Neural cell (in vitro differentiated cells): Measurements from ENCODE around the gene C5AR1. TPM values are rescaled to one million over a fixed set of nuclear protein-coding genes. Genes with fewer than 3 reads are reported as not detected.

Experiments used
- H2AFZ ChIP-seq: fragments of 200-600, 300-800 bp; sonication (generic), shearing (Covaris generic); 2 replicates; pipeline ENCODE4 v1.6.0; 2014; ENCODE audit warnings: low read depth, mild to moderate bottlenecking, antibody characterized with exemption, low read length, moderate library complexity
- H3F3A ChIP-seq: fragments of 200-600 bp; shearing (Covaris generic); 2 replicates; pipeline ENCODE4 v1.6.1; 2016; ENCODE audit warnings: mild to moderate bottlenecking, moderate library complexity, mixed read lengths, antibody characterized with exemption, low read length; ENCODE audit not compliant: insufficient read depth, poor library complexity, severe bottlenecking
- H3K27ac ChIP-seq: fragments of 200-600, 300-800 bp; sonication (generic), shearing (Covaris generic); 2 replicates; pipeline ENCODE4 v1.5.1; 2014; ENCODE audit warnings: mild to moderate bottlenecking, low read length, moderate library complexity
- H3K27me3 ChIP-seq: fragments of 300-800, 200-600 bp; sonication (generic), shearing (Covaris generic); 2 replicates; pipeline ENCODE4 v1.6.0; 2014; ENCODE audit warnings: mild to moderate bottlenecking, low read depth, low read length, moderate library complexity; ENCODE audit not compliant: insufficient read depth
- H3K36me3 ChIP-seq: fragments of 300-800, 200-600 bp; sonication (generic), shearing (Covaris generic); 2 replicates; pipeline ENCODE4 v1.5.1; 2014; ENCODE audit warnings: mild to moderate bottlenecking, antibody characterized with exemption, low read length, moderate library complexity; ENCODE audit not compliant: insufficient read depth
- H3K4me2 ChIP-seq: fragments of 300-800, 200-600 bp; sonication (generic), shearing (Covaris generic); 2 replicates; pipeline ENCODE4 v1.6.0; 2014; ENCODE audit warnings: mild to moderate bottlenecking, low read length
- H3K4me3 ChIP-seq: fragments of 300-800, 200-600 bp; sonication (generic), shearing (Covaris generic); 2 replicates; pipeline ENCODE4 v1.5.1; 2014; ENCODE audit warnings: mild to moderate bottlenecking, low read length, moderate library complexity
- H3K79me2 ChIP-seq: fragments of 200-600 bp; shearing (Covaris generic); replicated peaks from 2 replicates; pipeline ENCODE4 v1.6.0; 2014; ENCODE audit warnings: mild to moderate bottlenecking, low read length, moderate library complexity; ENCODE audit not compliant: insufficient read depth
- H3K9ac ChIP-seq: fragments of 300-800, 200-600 bp; sonication (generic), shearing (Covaris generic); 2 replicates; pipeline ENCODE4 v1.6.1; 2016; ENCODE audit warnings: mild to moderate bottlenecking, low read length, mixed read lengths
- H3K9me2 ChIP-seq: fragments of 200-600 bp; shearing (Covaris generic); 2 replicates; pipeline ENCODE4 v1.6.1; 2016; ENCODE audit warnings: mild to moderate bottlenecking, low read length, mixed read lengths; ENCODE audit not compliant: insufficient read depth
- H3K9me3 ChIP-seq: fragments of 200-600, 300-800 bp; sonication (generic), shearing (Covaris generic); 2 replicates; pipeline ENCODE4 v1.6.1; 2016; ENCODE audit warnings: mild to moderate bottlenecking, mixed run types, low read length, moderate library complexity, mixed read lengths
- H4K20me1 ChIP-seq: fragments of 200-600 bp; shearing (Covaris generic); 2 replicates; pipeline ENCODE4 v1.6.1; 2016; ENCODE audit warnings: mild to moderate bottlenecking, mixed run types; ENCODE audit not compliant: insufficient read depth
- EZH2 ChIP-seq: fragments of 200-600, 300-800 bp; shearing (Covaris generic), sonication (generic); IDR thresholded peaks from 2 replicates; pipeline ENCODE4 v1.6.1; 2014; ENCODE audit warnings: antibody characterized with exemption, low read length, borderline replicate concordance, mild to moderate bottlenecking; ENCODE audit not compliant: insufficient read depth, poor library complexity, severe bottlenecking
- MXI1 ChIP-seq: fragments of 450-650 bp; conservative IDR thresholded peaks from 2 replicates; pipeline ENCODE4 v1.6.1; 2014; ENCODE audit warnings: antibody characterized with exemption, mild to moderate bottlenecking; ENCODE audit not compliant: poor library complexity, severe bottlenecking
- POLR2AphosphoS5 ChIP-seq: IDR thresholded peaks from 2 replicates; pipeline ENCODE4 v1.6.1; 2012
- RAD21 ChIP-seq: fragments of 450-650 bp; conservative IDR thresholded peaks from 2 replicates; pipeline ENCODE4 v1.6.1; 2014; ENCODE audit warnings: antibody characterized with exemption, mild to moderate bottlenecking, moderate library complexity
- SMC3 ChIP-seq: fragments of 450-650 bp; conservative IDR thresholded peaks from 2 replicates; pipeline ENCODE4 v1.6.1; 2014; ENCODE audit warnings: antibody characterized with exemption, mild to moderate bottlenecking, moderate library complexity; ENCODE audit not compliant: poor library complexity
- TAF1 ChIP-seq: IDR thresholded peaks from 2 replicates; pipeline ENCODE4 v1.6.1; 2012; ENCODE audit warnings: low read depth
- polyA plus RNA-seq: library from polyadenylated mRNA; depleted of rRNA; stranded (reverse); fragments of >200 nt; gene quantifications from 2 replicates; pipeline ENCODE4 v1.2.3, GENCODE V29; 2014
- TF ChIP-seq, protein P1 (sequence below): IDR thresholded peaks from 2 replicates; pipeline ENCODE4 v1.6.1; 2012; ENCODE audit warnings: borderline replicate concordance
- TF ChIP-seq, protein P2 (sequence below): fragments of 450-650 bp; IDR thresholded peaks from 2 replicates; pipeline ENCODE4 v1.5.1; 2014; ENCODE audit warnings: antibody characterized with exemption, mild to moderate bottlenecking, moderate library complexity; ENCODE audit not compliant: poor library complexity, severe bottlenecking

C5AR1 gene
- polyA plus RNA-seq, 1 donor from 2014 or later, result not detected

DNA sequence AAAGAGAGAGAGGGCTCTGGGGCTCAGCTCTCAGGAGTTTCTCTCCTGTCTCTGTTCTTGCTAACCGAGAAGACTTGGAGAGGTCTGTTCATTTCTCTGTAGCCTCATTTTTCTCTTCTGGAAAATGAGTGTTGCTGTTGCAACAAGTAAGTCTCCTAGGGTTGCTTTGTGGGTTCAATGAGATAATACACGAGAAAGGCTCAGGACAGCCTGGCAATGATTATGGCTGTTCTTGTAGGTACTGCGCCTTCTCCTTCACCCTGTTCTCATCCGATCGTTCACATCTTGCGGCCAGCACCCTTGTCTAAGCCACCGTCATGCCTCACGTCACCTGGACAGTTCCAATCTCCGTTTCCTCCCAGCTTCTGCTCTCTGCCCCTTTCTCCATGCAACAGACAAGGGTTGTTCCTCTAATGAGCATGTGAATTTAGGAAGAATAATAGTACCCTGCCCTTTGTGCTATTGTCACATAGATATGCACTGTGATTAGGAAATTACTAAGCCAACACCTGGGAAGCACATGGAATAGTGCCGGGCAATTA is 4.2 kb downstream of the C5AR1 start (continued):
- no peak for TF ChIP-seq MXI1
- no peak for TF ChIP-seq RAD21

DNA sequence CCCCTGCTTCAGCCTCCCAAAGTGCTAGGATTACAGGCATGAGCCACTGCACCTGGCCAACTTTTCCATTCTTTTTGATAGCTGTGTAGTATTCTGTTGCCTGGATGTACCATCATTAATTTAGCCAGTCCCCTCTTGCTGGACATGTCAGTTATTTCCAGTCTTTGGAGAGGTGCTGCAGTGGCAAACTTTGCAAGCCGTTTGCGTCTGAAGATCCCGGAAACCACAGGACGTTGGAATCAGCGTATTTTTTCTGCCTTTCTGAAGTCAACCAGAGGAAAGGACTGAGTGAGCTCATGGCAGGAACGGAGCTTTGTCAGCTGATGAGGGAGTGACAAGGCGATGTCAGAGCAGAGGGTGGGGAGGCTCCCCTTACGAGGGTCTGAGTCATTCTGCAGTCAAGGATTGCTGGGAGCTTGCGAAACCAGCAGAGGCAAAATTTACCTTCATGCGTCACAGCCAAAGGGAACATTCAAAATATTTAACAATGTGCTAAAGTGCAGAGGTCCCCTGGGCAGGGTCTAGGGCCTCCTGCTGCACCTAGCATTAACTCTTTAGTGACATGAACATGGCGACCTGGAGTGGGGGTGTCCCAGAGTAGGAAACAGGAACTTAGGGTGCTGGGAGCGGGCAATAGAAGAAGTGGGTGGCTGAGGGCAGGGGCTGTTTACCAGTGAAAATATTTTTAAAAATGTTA is 5.6 kb downstream of the C5AR1 start:
- no peak overlapping the region for H2AFZ ChIP-seq

DNA sequence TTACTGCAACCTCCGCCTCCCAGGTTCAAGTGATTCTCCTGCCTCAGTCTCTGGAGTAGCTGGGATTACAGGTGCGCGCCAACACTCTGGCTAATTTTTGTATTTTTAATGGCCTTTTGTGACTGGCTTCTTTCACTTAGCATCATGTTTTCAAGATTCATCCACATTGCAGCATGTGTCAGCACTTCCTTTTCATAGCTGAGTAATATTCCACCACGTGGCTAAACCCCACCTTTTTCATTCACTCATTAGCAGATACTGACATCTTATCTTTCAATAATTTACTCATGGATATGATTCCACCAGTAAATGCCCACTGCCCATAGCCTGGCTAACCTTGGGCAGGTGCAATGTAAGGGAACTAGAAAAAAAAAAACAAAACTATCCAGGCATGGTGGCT is 6.9 kb downstream of the C5AR1 start:
- Histone ChIP-seq H3K4me3 (no peak overlapping the region), H3K27ac (no peak overlapping the region), H3F3A (no peaks in the 10 kb centered on the region), H3K9ac (no peak overlapping the region), H4K20me1 (no peaks in the 10 kb centered on the region), H3K36me3 (no peaks in the 10 kb centered on the region), H3K9me3 (no peaks in the 10 kb centered on the region), H3K4me2 (no peak overlapping the region), H2AFZ (no peak overlapping the region), H3K9me2 (no peaks in the 10 kb centered on the region), H3K27me3 (no peaks in the 10 kb centered on the region), H3K79me2 (no peaks in the 10 kb centered on the region)
- TF ChIP-seq MXI1 (no peak), TAF1 (no peak), EZH2 (no peak), POLR2AphosphoS5 (no peak), SMC3 (no peak), RAD21 (no peak)
- TF ChIP-seq, protein P1, sequence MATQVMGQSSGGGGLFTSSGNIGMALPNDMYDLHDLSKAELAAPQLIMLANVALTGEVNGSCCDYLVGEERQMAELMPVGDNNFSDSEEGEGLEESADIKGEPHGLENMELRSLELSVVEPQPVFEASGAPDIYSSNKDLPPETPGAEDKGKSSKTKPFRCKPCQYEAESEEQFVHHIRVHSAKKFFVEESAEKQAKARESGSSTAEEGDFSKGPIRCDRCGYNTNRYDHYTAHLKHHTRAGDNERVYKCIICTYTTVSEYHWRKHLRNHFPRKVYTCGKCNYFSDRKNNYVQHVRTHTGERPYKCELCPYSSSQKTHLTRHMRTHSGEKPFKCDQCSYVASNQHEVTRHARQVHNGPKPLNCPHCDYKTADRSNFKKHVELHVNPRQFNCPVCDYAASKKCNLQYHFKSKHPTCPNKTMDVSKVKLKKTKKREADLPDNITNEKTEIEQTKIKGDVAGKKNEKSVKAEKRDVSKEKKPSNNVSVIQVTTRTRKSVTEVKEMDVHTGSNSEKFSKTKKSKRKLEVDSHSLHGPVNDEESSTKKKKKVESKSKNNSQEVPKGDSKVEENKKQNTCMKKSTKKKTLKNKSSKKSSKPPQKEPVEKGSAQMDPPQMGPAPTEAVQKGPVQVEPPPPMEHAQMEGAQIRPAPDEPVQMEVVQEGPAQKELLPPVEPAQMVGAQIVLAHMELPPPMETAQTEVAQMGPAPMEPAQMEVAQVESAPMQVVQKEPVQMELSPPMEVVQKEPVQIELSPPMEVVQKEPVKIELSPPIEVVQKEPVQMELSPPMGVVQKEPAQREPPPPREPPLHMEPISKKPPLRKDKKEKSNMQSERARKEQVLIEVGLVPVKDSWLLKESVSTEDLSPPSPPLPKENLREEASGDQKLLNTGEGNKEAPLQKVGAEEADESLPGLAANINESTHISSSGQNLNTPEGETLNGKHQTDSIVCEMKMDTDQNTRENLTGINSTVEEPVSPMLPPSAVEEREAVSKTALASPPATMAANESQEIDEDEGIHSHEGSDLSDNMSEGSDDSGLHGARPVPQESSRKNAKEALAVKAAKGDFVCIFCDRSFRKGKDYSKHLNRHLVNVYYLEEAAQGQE, result no peak
- TF ChIP-seq, protein P2, sequence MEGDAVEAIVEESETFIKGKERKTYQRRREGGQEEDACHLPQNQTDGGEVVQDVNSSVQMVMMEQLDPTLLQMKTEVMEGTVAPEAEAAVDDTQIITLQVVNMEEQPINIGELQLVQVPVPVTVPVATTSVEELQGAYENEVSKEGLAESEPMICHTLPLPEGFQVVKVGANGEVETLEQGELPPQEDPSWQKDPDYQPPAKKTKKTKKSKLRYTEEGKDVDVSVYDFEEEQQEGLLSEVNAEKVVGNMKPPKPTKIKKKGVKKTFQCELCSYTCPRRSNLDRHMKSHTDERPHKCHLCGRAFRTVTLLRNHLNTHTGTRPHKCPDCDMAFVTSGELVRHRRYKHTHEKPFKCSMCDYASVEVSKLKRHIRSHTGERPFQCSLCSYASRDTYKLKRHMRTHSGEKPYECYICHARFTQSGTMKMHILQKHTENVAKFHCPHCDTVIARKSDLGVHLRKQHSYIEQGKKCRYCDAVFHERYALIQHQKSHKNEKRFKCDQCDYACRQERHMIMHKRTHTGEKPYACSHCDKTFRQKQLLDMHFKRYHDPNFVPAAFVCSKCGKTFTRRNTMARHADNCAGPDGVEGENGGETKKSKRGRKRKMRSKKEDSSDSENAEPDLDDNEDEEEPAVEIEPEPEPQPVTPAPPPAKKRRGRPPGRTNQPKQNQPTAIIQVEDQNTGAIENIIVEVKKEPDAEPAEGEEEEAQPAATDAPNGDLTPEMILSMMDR, result no peak

More for the DNA sequence above, 5.6 kb downstream of the C5AR1 start:
- Histone ChIP-seq H3K9me2 (no peaks in the 10 kb centered on the region), H3K27ac (no peak overlapping the region), H3K4me2 (no peak overlapping the region), H3F3A (no peaks in the 10 kb centered on the region), H3K36me3 (no peaks in the 10 kb centered on the region), H3K9me3 (no peaks in the 10 kb centered on the region), H3K9ac (no peak overlapping the region), H3K79me2 (no peaks in the 10 kb centered on the region), H4K20me1 (no peaks in the 10 kb centered on the region), H3K27me3 (no peaks in the 10 kb centered on the region), H3K4me3 (no peak overlapping the region)
- TF ChIP-seq, protein P1, result no peak
- no peak for TF ChIP-seq SMC3
- TF ChIP-seq MXI1, result no peak
- TF ChIP-seq RAD21, result no peak
- TF ChIP-seq EZH2, result no peak
- TF ChIP-seq, protein P2, result no peak
